Hair follicle dermal papilla cell (primary cell): ENCODE results near the gene C15orf62. TPM values are rescaled to one million over a fixed set of nuclear protein-coding genes. Genes with fewer than 3 reads are reported as not detected.

ENCODE experiments used
- small RNA-seq: library from RNA; depleted of rRNA; stranded (forward); fragments of <200 nt; gene quantifications from one replicate; pipeline ENCODE3, GENCODE V24; 2012
- total RNA-seq: library from RNA; depleted of rRNA; stranded (reverse); fragments of >200 nt; gene quantifications from 2 replicates; pipeline ENCODE4 v1.2.3, GENCODE V29; 2012

The C15orf62 gene
- total RNA-seq = 0.12 TPM in 1 of 2 replicates, not detected in the other

GRCh38 chr15:40769274-40770146 is at the start of gene C15orf62:
C15orf62 (plus strand) TSS chr15:40769980; CDS start chr15:40770496, 516 bp downstream.

GRCh38 chr15:40754883-40755811 is 14.6 kb upstream of the C15orf62 start, which contains the start of gene RMDN3:
RMDN3 (minus strand) TSS chr15:40755254; CDS start chr15:40754783, 471 bp downstream.

GRCh38 chr15:40763801-40764628 is 5.8 kb upstream of the C15orf62 start, which contains the start of gene GCHFR:
GCHFR (plus strand) TSS chr15:40764068; CDS start chr15:40764181, 113 bp downstream.

GRCh38 chr15:40807028-40807887 is 37.5 kb downstream of the C15orf62 start, which contains the start of the genes DNAJC17 and ZFYVE19:
DNAJC17 (minus strand) TSS chr15:40807473; CDS start chr15:40807446, 27 bp downstream.
ZFYVE19 (plus strand) TSS chr15:40807089; CDS start chr15:40807590, 501 bp downstream.

Small RNA genes lying within 50 kb of the gene (small RNA-seq; reads per million reads assigned to genes)
- not detected for gene SUMO2P15

Other genes with a start within 250 kb of the C15orf62 start
- gene CCDC32, start 204.9 kb upstream of the C15orf62 start, total RNA-seq = 19.4 and 21.3 TPM in 2 replicates
- gene RPUSD2, start 200.7 kb upstream of the C15orf62 start, total RNA-seq = 10.8 and 11.7 TPM in 2 replicates
- gene KNL1, start 175.7 kb upstream of the C15orf62 start, total RNA-seq = 2.9 and 3.6 TPM in 2 replicates
- gene RAD51, start 74.8 kb upstream of the C15orf62 start, total RNA-seq = 1.1 and 1.8 TPM in 2 replicates
- 15.7 and 21.6 TPM in 2 replicates for gene RMDN3, start 14.7 kb upstream of the C15orf62 start, total RNA-seq
- 3.5 and 3.6 TPM in 2 replicates for gene GCHFR, start 5.9 kb upstream of the C15orf62 start, total RNA-seq
- gene ZFYVE19, start 37.1 kb downstream of the C15orf62 start, total RNA-seq = 14.1 and 16.2 TPM in 2 replicates
- 11.2 and 12.0 TPM in 2 replicates for gene DNAJC17, start 37.5 kb downstream of the C15orf62 start, total RNA-seq
- not detected in 2 replicates for gene PPP1R14D, start 58.7 kb downstream of the C15orf62 start, total RNA-seq
- gene SPINT1, start 74.1 kb downstream of the C15orf62 start, total RNA-seq = 0.12 and 0.49 TPM in 2 replicates
- gene RHOV, start 104.3 kb downstream of the C15orf62 start, total RNA-seq = 0.16 and 0.24 TPM in 2 replicates
- 70.6 and 74.2 TPM in 2 replicates for gene VPS18, start 124.5 kb downstream of the C15orf62 start, total RNA-seq
- 0.16 TPM in 1 of 2 replicates, not detected in the other for gene DLL4, start 159.4 kb downstream of the C15orf62 start, total RNA-seq
- gene CHAC1, start 183.5 kb downstream of the C15orf62 start, total RNA-seq = 12.0 and 12.3 TPM in 2 replicates